ENCODE data around the gene JTB. TPM values are rescaled to one million over a fixed set of nuclear protein-coding genes. Genes with fewer than 3 reads are reported as not detected.

Gene JTB
- total RNA-seq, 1 donor = 162 TPM

DNA sequence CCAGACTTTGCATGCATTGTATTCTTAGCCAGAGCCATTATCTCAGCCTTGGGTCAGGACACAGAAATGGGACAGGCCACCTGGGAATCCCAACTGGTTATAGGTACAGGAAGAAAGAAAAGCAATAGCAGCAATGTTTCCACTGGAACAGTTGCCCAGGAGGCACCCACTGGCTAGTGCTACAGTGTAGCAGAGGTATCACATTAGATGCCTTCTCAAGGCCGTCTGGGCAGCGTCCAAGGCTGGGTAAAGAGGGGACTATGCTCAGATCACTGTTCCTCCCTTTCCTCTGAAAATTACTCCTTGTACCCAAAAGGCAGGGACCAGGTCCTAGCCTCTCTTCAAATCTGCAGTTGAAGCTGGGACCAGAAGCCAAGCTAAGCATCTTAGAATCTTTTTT lies 7.1 kb downstream of the JTB start:
- Histone ChIP-seq H3K4me2 (ENCODE audit: insufficient read depth, low read length) (no peak overlapping the region), H2AFZ (ENCODE audit: low read length) (no peak overlapping the region), H3K27ac (ENCODE audit: low read depth, low read length) (no peak overlapping the region), H3K36me3 (ENCODE audit: insufficient read depth, low read length) (peaks cover 21% of the 10 kb centered on the region), H3K4me3 (ENCODE audit: insufficient read depth, low read length) (no peak overlapping the region), H3K27me3 (ENCODE audit: insufficient read depth, low read length) (no peaks in the 10 kb centered on the region), H3K4me1 (ENCODE audit: insufficient read depth, low read length) (peaks cover 14% of the 10 kb centered on the region), H3K79me2 (ENCODE audit: insufficient read depth, low read length) (no peaks in the 10 kb centered on the region), H3K9me3 (ENCODE audit: low read depth, low read length) (no peaks in the 10 kb centered on the region), H4K20me1 (ENCODE audit: insufficient read depth, low read length) (no peaks in the 10 kb centered on the region)
- DNase-seq (ENCODE audit: insufficient read length, low spot score, missing footprints) = no peak
- TF ChIP-seq, protein P1, sequence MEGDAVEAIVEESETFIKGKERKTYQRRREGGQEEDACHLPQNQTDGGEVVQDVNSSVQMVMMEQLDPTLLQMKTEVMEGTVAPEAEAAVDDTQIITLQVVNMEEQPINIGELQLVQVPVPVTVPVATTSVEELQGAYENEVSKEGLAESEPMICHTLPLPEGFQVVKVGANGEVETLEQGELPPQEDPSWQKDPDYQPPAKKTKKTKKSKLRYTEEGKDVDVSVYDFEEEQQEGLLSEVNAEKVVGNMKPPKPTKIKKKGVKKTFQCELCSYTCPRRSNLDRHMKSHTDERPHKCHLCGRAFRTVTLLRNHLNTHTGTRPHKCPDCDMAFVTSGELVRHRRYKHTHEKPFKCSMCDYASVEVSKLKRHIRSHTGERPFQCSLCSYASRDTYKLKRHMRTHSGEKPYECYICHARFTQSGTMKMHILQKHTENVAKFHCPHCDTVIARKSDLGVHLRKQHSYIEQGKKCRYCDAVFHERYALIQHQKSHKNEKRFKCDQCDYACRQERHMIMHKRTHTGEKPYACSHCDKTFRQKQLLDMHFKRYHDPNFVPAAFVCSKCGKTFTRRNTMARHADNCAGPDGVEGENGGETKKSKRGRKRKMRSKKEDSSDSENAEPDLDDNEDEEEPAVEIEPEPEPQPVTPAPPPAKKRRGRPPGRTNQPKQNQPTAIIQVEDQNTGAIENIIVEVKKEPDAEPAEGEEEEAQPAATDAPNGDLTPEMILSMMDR (IDR thresholded peaks at IDR 0.05; ENCODE audit: extremely low read depth, low read depth, low read length) = no peak

DNA sequence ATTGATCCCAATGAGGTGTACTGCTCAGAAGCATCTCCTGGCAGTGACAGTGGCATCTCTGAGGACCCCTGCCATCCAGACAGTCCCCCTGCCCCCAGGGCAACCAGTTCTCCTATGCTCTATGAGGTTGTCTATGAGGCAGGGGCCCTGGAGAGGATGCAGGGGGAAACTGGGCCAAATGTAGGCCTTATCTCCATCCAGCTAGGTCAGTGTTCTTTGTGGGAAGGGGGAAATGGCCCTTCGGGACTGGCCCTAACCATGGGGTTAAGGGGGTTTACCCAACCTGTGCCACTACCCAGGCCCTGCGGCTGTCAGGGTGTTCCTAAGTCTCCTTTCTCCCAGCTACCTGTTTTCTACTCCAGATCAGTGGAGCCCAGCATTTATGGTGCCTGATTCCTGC lies 8.5 kb downstream of the JTB start:
- H3K27ac ChIP-seq (ENCODE audit: low read depth, low read length) = no peak overlapping the region
- peaks cover 10% of the 10 kb centered on the region for H3K36me3 ChIP-seq (ENCODE audit: insufficient read depth, low read length)
- H3K79me2 ChIP-seq (ENCODE audit: insufficient read depth, low read length) = peaks cover under 1% of the 10 kb centered on the region
- no peak overlapping the region for H3K4me3 ChIP-seq (ENCODE audit: insufficient read depth, low read length)
- TF ChIP-seq, protein P1 (IDR thresholded peaks at IDR 0.05; ENCODE audit: extremely low read depth, low read depth, low read length) = no peak
- H3K27me3 ChIP-seq (ENCODE audit: insufficient read depth, low read length) = no peaks in the 10 kb centered on the region
- peak overlapping the region; percentile 84 for H3K4me2 ChIP-seq (ENCODE audit: insufficient read depth, low read length)
- no peak for DNase-seq (ENCODE audit: insufficient read length, low spot score, missing footprints)
- H3K9me3 ChIP-seq (ENCODE audit: low read depth, low read length) = no peaks in the 10 kb centered on the region
- H2AFZ ChIP-seq (ENCODE audit: low read length) = no peak overlapping the region
- no peaks in the 10 kb centered on the region for H4K20me1 ChIP-seq (ENCODE audit: insufficient read depth, low read length)
- H3K4me1 ChIP-seq (ENCODE audit: insufficient read depth, low read length) = peaks cover 17% of the 10 kb centered on the region

DNA sequence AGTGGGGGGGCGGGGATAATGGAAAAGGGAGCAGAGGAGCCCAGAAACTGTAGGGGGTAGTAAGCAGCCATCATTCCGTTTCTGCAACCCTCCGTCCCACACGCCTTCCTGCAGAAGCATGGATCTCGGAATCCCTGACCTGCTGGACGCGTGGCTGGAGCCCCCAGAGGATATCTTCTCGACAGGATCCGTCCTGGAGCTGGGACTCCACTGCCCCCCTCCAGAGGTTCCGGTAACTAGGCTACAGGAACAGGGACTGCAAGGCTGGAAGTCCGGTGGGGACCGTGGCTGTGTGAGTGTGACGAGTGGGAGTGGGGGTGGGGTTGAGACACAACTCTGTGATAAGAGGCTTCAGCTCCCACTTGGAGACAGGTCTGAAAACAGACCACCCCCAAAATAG lies 9.1 kb downstream of the JTB start:
- H3K36me3 ChIP-seq (ENCODE audit: insufficient read depth, low read length) = peaks cover 4% of the 10 kb centered on the region
- no peaks in the 10 kb centered on the region for H4K20me1 ChIP-seq (ENCODE audit: insufficient read depth, low read length)
- TF ChIP-seq, protein P1 (IDR thresholded peaks at IDR 0.05; ENCODE audit: extremely low read depth, low read depth, low read length) = no peak
- peaks cover 4% of the 10 kb centered on the region for H3K79me2 ChIP-seq (ENCODE audit: insufficient read depth, low read length)
- peak overlapping the region; percentile 81 for H2AFZ ChIP-seq (ENCODE audit: low read length)
- peak; percentile 61 for DNase-seq (ENCODE audit: insufficient read length, low spot score, missing footprints)
- H3K4me1 ChIP-seq (ENCODE audit: insufficient read depth, low read length) = peaks cover 20% of the 10 kb centered on the region
- no peaks in the 10 kb centered on the region for H3K9me3 ChIP-seq (ENCODE audit: low read depth, low read length)
- no peaks in the 10 kb centered on the region for H3K27me3 ChIP-seq (ENCODE audit: insufficient read depth, low read length)
- H3K27ac ChIP-seq (ENCODE audit: low read depth, low read length) = peak overlapping the region; percentile 22
- H3K4me2 ChIP-seq (ENCODE audit: insufficient read depth, low read length) = peak overlapping the region; percentile 84
- peak overlapping the region; percentile 71 for H3K4me3 ChIP-seq (ENCODE audit: insufficient read depth, low read length)

DNA sequence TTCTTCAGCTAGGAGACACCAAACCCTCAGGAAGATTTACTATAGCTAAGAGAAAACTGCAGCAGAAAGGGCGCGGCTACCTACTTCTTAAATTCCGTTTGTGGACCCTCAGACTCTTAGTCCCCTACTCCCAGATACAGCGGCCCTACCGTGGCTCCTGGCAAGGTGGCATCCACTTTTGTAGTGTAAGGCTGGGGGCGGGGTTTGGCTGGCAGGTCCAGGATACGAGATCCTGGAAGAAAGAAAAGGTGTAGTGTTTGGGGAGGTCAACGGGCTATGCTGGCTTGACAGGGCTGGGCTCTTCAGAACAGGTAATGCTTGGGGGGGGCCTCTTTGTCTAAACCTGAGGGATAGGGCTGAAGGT lies 9.5 kb downstream of the JTB start:
- H4K20me1 ChIP-seq (ENCODE audit: insufficient read depth, low read length) = no peaks in the 10 kb centered on the region
- H3K27me3 ChIP-seq (ENCODE audit: insufficient read depth, low read length) = no peaks in the 10 kb centered on the region
- peaks cover under 1% of the 10 kb centered on the region for H3K36me3 ChIP-seq (ENCODE audit: insufficient read depth, low read length)
- H3K4me3 ChIP-seq (ENCODE audit: insufficient read depth, low read length) = peak overlapping the region; percentile 71
- no peaks in the 10 kb centered on the region for H3K9me3 ChIP-seq (ENCODE audit: low read depth, low read length)
- peak overlapping the region; percentile 81 for H2AFZ ChIP-seq (ENCODE audit: low read length)
- peaks cover 21% of the 10 kb centered on the region for H3K4me1 ChIP-seq (ENCODE audit: insufficient read depth, low read length)
- TF ChIP-seq, protein P1 (IDR thresholded peaks at IDR 0.05; ENCODE audit: extremely low read depth, low read depth, low read length) = no peak
- no peak overlapping the region for H3K27ac ChIP-seq (ENCODE audit: low read depth, low read length)
- H3K4me2 ChIP-seq (ENCODE audit: insufficient read depth, low read length) = peak overlapping the region; percentile 84
- DNase-seq (ENCODE audit: insufficient read length, low spot score, missing footprints) = no peak
- peaks cover 7% of the 10 kb centered on the region for H3K79me2 ChIP-seq (ENCODE audit: insufficient read depth, low read length)
